GM21576 (cell line): ENCODE data around the gene SRSF2.
A peak's percentile ranks its signal among the peaks of the same experiment; 100 is the strongest.
"Not testable (repeated sequence)": the region's sequence is repeated elsewhere in the genome, so short reads cannot be mapped to it uniquely, and the experiment has no call there.

Source experiments
- ATAC-seq: cut with Tn5 transposase; IDR thresholded peaks from one replicate; pipeline ENCODE4 v1.9.1; 2021; ENCODE audit warnings: mild to moderate bottlenecking, moderate library complexity; ENCODE audit not compliant: unreplicated experiment

Gene SRSF2, protein sequence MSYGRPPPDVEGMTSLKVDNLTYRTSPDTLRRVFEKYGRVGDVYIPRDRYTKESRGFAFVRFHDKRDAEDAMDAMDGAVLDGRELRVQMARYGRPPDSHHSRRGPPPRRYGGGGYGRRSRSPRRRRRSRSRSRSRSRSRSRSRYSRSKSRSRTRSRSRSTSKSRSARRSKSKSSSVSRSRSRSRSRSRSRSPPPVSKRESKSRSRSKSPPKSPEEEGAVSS

DNA sequence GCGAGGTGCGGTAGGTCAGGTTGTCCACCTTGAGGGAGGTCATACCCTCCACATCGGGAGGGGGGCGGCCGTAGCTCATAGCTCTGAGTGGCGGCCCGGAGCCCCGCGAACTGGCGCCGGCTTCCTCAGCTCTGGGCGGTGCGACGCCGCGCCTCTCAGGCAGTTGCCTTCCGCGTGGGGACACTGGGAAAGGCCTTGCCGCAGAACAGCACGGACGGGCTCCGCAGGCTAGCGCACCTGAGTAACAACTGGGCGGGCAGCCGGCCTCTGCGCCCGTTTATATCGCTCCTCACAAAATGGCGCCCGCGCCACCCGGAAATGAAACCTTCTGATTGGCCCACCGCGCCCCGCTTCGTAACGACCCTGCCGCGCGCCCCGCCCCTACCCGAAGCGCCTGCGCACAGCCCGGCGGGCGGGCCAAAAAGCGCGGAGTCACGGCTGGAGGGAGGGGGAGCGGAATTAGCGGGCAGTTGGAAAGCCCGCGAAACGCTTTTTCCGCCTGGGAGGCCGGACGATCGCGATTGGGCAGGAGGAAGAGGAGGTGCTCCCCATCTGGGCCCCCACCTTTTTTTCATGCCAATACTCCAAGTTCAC lies at the start of gene SRSF2:
SRSF2 (minus strand) TSS at position 250 of the 594 bp plus-strand sequence; CDS start at position 79, 171 bp downstream.
- ATAC-seq, result peak; percentile 66

DNA sequence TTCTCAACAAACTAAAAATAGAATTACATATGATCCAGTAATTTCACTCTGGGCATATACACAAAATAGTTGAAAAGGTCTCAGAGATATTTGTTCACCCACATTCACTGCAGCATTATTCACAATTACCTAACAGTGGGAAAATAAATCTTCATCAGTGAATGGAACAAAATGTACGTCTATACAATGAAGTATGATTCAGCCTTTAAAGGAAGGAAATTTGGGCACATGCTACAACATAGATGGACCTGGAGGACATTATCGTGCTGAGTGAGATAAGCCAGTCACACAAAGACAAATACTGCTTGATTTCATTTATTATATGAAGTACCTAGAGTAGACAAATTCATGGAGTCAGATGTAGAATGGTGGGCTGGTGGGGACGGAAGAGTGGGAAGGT lies 47.8 kb upstream of the SRSF2 start:
- no peak for ATAC-seq

GRCh38 chr17:76783146-76783545 lies 46.0 kb upstream of the SRSF2 start:
- ATAC-seq, result no peak

- no peak for ATAC-seq
These were observed 44.2 kb upstream of the SRSF2 start for GRCh38 chr17:76781056-76781982.

- ATAC-seq, result no peak
These were observed 38.0 kb upstream of the SRSF2 start for GRCh38 chr17:76775021-76775600.

GRCh38 chr17:76772842-76773525 lies 35.9 kb upstream of the SRSF2 start:
- no peak for ATAC-seq

- ATAC-seq, result no peak
These were observed 21.4 kb upstream of the SRSF2 start for GRCh38 chr17:76758570-76758969.

DNA sequence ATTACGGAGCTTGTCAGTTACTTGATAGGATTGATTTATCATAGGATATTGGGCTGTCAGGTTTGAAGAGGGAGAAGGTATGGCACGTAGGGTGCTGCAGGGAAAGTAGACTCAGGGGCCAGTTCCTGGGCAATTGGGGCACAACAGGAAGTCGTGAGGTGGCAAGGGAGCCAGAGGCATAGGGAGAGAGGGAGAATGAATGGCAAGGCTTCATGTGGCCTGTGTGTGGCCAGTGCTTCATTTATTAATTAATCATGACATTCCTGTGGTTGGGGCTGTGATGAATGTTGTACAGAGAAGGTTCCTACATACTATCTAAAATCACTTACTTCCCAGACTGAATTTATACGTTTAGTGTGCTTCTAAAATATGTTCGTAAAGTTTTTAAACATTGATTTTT lies 20.1 kb upstream of the SRSF2 start:
- no peak for ATAC-seq

DNA sequence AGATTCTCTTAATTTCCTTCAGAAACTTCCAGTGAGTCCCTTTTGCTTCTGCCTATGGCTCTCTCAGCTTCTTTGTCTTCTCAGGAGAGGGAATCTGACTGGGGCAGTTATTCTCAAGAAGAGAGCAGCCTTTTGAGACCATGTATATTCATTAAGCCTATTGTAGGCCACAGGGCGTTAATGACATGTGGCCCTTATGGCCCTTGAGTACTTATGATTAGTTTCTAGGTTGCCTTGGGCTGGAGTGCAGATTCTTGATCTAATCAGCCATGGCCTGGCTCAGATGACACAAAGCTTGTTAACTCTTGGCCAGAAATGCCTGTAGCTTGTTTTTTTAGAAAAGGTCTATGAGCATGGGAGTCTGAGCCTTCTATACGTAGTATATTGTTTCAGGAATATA lies 18.2 kb upstream of the SRSF2 start:
- no peak for ATAC-seq

DNA sequence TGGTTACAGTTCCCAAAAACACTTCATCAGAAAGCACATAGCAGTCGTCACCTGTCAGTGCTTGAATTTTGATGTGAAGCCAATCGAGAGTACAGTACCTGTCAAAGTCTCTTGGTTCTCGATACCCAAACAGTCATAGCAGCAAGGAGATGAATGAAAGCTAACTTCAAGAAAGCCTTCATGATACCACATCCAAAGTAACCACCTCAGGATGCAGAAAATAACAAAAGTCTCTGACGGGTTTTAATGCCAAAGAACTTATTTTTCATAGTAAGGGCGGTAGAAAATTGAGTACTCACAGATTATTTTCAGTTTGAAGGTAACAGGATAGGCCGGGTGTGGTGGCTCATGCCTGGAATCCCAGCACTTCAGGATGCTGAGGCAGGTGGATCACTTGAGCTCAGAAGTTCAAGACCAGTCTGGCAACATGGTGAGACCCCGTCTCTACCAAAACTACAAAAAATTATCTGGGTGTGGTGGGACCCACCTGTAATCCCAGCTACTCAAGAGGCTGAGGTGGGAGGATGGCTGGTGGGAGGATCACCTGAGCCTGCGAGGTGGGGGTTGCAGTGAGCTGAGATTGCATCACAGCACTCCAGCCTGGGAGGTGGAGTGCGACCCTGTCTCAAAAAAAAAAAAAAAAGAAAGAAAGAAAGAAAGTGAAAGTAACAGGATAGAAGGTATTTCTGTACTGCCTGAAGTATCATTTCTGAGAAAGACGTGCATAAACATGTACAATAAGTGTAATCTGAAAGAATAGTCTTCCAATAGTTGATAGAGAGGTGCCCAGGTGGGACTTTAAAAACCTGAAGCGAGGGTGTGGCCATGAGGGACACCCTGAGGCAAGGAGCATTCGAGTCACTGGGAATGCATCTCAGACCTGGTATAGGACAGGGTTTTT lies 16.2 kb upstream of the SRSF2 start:
- ATAC-seq, result no peak

GRCh38 chr17:76752006-76752405 lies 14.9 kb upstream of the SRSF2 start:
- no peak for ATAC-seq

DNA sequence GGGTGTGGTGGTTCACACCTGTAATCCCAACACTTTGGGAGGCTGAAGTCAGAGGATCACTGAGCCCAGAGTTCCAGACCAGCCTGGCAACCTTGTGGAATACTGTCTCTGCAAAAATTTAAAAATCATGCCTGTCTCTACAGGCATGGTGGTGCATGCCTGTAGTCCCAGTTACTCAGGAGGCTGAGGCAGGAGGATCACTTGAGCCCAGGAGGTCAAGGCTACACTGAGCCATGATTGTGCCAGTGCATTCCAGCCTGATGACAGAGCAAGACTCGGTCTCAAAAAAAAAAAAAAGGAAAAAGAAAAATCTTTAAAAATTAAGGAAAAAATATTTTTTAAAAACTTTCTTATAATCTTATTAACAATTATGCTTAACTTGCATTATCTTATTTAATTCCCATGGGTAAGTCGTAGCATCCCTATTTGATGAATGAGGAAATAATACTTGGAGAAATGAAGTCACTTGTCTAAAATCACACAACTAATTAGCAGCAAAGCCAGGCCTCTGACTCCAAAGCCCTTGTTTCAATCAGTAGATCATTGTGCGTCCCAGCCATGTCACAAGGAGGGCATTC lies 14.4 kb upstream of the SRSF2 start:
- no peak for ATAC-seq

GRCh38 chr17:76748657-76749056 lies 11.5 kb upstream of the SRSF2 start:
- no peak for ATAC-seq

DNA sequence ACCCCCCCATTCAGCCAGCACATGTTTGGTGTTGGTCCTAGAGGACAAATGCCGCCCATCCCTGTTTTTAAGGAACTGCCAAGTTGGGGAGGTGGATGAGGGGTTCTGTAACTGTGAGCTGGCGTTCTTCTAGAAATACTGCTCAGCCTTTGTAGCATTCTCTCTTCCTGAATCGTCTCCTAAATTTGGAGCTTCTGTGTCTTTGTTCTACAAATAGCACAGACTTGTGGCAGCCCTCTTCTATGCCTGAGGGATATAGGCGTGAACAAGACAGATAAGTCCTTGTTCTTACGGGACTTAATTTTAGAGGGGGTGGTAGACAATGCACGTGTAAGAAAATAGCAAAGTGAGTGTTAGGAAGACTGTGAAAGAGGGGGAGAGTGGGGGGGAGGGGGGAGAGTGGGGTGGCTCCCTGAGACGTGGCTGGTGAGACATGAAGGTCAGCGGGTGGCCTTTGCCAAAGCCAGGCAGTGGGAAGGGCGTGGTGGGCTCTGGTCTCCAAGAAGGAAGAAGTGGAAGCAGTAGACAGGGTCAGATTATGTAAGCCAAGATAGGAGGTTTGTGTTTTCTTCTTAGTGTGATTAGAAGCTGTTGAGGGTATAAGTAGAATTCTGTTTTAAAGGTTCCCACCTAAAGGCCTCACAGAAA lies 10.7 kb upstream of the SRSF2 start:
- no peak for ATAC-seq

DNA sequence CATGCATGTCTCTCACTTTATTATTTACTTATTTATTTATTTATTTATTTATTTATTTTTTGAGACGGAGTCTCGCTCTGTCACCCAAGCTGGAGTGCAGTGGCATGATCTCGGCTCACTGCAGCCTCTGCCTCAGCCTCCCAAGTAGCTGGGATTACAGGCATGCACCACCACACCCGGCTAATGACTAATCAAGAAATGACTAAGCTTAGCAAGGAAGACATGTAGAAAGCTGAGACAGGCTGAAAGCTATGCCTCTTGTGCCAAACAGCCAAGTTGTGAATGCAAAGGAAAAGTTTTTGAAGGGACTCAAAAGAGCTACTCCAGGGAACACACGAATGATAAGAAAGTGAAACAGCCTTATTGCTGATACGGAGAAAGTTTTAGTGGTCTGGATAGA lies 8.7 kb upstream of the SRSF2 start:
- ATAC-seq, result not testable (repeated sequence)

DNA sequence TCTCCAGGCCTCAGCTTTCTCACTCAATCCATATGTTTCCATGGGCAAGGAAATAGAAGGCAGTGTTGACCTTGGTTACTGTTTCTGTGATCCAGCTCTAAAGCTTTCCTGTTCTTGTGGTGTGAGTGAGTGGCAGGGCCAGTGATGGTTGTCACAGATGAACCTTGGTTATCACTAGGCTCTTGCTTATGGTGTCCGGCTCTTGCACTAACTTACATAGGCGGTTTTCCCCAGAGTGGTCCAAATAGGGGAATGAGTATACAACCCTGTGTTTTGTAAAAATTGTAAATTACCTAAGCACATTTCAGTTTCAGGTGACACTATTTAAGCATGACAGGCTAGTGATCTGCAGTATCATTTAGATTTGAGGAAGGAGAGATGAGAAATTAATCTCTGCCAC lies 7.6 kb upstream of the SRSF2 start:
- ATAC-seq, result no peak

DNA sequence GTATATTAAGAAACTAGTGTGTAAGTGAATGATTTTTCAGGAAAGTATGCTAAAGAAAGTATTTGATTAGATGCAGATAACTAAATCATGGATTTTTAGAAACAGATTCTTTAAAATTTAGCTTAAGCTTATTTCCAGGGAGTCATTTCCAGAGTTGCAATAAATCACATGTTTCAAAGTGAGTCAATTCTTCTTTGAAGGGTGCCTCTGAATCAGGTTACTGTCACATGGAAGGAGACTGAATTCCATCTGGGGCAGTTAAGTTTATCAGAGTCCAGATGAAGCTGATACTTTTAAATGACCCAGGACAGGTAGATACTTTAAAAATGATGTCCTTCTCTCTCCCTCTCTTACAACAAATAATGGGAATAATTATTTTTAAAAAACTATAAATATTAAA lies 5.8 kb upstream of the SRSF2 start:
- ATAC-seq, result no peak

DNA sequence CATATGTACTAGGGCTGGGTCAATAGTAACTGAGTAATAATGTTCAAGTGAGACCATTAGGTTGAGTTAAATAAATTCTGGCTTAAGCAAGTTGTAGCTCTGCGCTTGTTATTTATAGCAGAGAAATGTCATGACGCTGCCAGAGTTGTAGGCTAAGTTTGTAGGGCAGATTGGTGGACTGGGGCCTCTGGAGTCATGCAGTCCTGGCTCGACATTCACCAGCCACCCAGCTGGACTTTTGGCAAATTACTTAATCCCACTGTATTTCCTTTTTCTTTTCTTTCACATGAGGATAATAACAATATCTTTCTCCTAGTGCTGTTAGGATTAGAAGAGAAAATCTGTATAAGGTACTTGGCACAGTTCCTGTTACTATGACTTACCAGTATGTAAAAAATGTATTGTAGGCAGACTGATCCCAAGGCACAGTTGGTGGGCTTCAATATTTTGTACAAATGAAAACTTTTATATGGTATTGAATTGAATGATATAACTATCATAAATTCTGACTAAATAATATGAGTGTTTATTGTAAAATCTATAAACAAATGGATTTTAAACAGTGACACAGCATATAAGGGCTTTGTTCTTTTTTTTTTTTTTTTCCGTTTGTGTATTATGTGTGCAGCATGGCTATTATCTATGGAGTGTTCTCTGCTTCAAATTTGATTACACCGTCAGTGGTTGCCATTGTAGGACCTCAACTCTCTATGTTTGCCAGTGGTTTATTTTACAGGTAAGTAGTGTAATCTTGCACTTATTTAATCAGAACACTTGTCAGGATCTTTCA lies 3.4 kb upstream of the SRSF2 start:
- ATAC-seq, result no peak
